Activated T-helper 17 cell treated with anti-CD3 and anti-CD28 coated beads, Interleukin-2, amount 50 U/mL, for 72 hours (primary cell): Measurements from ENCODE around the gene TICAM2. TPM values are rescaled to one million over a fixed set of nuclear protein-coding genes. Genes with fewer than 3 reads are reported as not detected.

Source experiments
- ATAC-seq: fragments of 150-1000 bp; cut with Tn5 transposase; replicated peaks from 2 replicates; pipeline ENCODE4 v1.10.0; 2021; ENCODE audit warnings: mild to moderate bottlenecking, moderate library complexity
- H3K27ac Mint-ChIP-seq: one replicate; pipeline ENCODE4 v1.8.0; 2022; ENCODE audit warnings: mixed read lengths
- H3K27me3 Mint-ChIP-seq: one replicate; pipeline ENCODE4 v1.8.0; 2022; ENCODE audit warnings: mixed read lengths
- H3K36me3 Mint-ChIP-seq: one replicate; pipeline ENCODE4 v1.8.0; 2022; ENCODE audit warnings: low read depth, mild to moderate bottlenecking, mixed read lengths
- H3K4me1 Mint-ChIP-seq: one replicate; pipeline ENCODE4 v1.8.0; 2022; ENCODE audit warnings: mixed read lengths
- H3K4me3 Mint-ChIP-seq: one replicate; pipeline ENCODE4 v1.8.0; 2022; ENCODE audit warnings: mild to moderate bottlenecking, mixed read lengths
- H3K9me3 Mint-ChIP-seq: one replicate; pipeline ENCODE4 v1.8.0; 2022; ENCODE audit warnings: mixed read lengths
- total RNA-seq, 2 donors: library from RNA; stranded (reverse); gene quantifications; one replicate each; pipeline ENCODE4 v1.2.3, GENCODE V29; 2022

TICAM2 gene
- total RNA-seq, 2 donors from 2014 or later, result 0.56 to 3.6 TPM

GRCh38 chr5:115589043-115589442 is 13.2 kb downstream of the TICAM2 start:
- no peaks in the 10 kb centered on the region for H3K36me3 Mint-ChIP-seq
- no peaks in the 10 kb centered on the region for H3K4me1 Mint-ChIP-seq
- no peaks in the 10 kb centered on the region for H3K27me3 Mint-ChIP-seq
- H3K27ac Mint-ChIP-seq, result no peak overlapping the region
- no peak for ATAC-seq
- H3K9me3 Mint-ChIP-seq, result no peaks in the 10 kb centered on the region
- H3K4me3 Mint-ChIP-seq, result no peak overlapping the region

DNA sequence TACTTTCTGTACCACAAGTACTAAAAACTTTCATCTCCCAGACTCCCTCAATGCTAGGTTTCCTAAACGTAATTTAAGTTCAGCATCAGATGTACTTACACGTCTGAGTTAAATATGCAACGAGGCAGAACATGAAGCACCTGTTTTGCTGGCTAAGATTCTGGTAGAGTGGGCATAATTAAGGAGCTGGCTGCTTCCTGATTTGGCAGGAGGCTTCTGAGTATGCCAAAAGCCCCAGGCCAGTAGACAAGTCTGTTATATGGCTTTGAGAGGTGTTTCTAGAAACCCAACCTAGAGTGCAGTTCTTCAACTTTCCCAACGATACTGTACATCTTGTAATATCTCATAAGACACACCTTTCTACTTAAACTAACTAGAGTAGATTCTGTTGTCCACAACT is 13.6 kb downstream of the TICAM2 start:
- H3K36me3 Mint-ChIP-seq, result no peaks in the 10 kb centered on the region
- no peaks in the 10 kb centered on the region for H3K27me3 Mint-ChIP-seq
- H3K9me3 Mint-ChIP-seq, result no peaks in the 10 kb centered on the region
- H3K27ac Mint-ChIP-seq, result no peak overlapping the region
- H3K4me3 Mint-ChIP-seq, result no peak overlapping the region
- no peak for ATAC-seq
- H3K4me1 Mint-ChIP-seq, result no peaks in the 10 kb centered on the region

DNA sequence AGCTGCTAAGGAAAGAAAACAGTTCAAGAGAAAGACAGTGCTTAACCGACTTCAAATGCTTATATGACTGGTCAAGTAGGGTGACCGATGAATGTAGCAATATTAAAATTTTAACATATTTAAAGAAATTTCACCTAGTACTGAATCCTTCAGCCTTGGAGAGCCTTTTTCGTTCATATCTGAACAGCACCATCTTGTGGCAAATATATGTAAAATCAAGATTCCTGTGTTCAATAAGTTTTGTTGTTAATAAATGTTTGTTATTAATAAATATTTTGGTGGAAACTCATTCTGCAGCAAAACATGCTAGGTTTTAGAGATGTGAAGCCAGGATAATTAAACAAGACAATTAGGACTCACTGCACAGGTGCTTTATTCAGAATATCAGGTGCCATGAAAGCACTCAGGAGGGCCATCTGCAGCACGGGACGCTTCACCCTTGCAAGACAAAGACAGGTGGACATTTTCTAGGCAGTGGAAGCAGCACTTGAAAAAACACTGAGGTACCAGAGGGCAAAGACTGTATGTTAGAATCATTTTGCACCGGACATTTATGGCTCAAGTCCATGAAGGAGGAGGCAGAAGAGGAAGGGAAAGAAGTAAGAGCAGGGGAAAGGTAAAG is 15.6 kb downstream of the TICAM2 start:
- Mint-ChIP-seq H3K27ac (no peak overlapping the region), H3K4me1 (no peaks in the 10 kb centered on the region), H3K36me3 (no peaks in the 10 kb centered on the region), H3K4me3 (no peak overlapping the region), H3K27me3 (no peaks in the 10 kb centered on the region), H3K9me3 (no peaks in the 10 kb centered on the region)
- ATAC-seq, result no peak

DNA sequence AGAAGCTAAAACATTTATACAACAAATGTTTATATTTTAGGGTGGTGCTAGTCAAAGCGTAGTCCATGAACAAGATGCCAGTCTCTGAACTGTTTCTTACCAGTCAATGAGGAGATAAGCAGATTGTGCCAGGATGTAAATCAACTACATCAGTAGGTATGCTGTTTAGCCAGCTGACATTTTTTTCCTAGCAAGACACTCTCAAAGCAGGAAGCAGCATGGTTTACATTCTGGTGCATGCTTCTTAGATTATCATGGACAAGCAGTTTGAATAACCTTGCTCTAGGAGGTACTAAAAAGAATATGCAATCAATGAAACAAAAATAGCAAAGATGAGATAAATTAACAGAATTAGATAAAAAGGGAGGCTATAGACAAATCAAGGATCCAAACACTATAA is 17.0 kb downstream of the TICAM2 start:
- H3K27me3 Mint-ChIP-seq, result no peaks in the 10 kb centered on the region
- ATAC-seq, result no peak
- H3K27ac Mint-ChIP-seq, result no peak overlapping the region
- H3K4me1 Mint-ChIP-seq, result no peaks in the 10 kb centered on the region
- no peaks in the 10 kb centered on the region for H3K36me3 Mint-ChIP-seq
- H3K9me3 Mint-ChIP-seq, result no peaks in the 10 kb centered on the region
- no peak overlapping the region for H3K4me3 Mint-ChIP-seq

DNA sequence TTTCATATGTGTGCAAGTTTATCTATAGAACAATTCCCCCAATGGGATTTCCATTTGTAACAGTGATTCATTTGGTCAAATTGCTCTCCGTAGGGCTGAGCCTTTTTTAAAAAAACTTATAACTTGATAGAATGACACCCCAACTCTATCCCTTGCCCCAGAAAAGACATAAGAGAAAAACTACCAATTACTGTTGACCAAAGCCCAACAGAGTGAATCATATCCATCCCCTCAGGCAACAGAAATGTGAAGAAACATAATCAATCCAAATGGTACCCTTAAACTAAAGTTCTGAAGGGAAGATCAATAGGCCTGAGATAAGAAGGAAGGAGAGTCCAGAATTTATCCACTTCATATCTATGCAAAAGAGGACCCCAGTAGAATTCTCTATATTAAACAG is 17.8 kb downstream of the TICAM2 start:
- Mint-ChIP-seq H3K4me1 (no peaks in the 10 kb centered on the region), H3K27me3 (no peaks in the 10 kb centered on the region), H3K36me3 (no peaks in the 10 kb centered on the region), H3K27ac (no peak overlapping the region), H3K4me3 (no peak overlapping the region), H3K9me3 (no peaks in the 10 kb centered on the region)
- ATAC-seq, result no peak

- no peak overlapping the region for H3K4me3 Mint-ChIP-seq
- H3K27me3 Mint-ChIP-seq, result no peaks in the 10 kb centered on the region
- no peak for ATAC-seq
- no peak overlapping the region for H3K27ac Mint-ChIP-seq
- no peaks in the 10 kb centered on the region for H3K9me3 Mint-ChIP-seq
- H3K4me1 Mint-ChIP-seq, result no peaks in the 10 kb centered on the region
- no peaks in the 10 kb centered on the region for H3K36me3 Mint-ChIP-seq
Measured at GRCh38 chr5:115583474-115583873, 18.8 kb downstream of the TICAM2 start.

DNA sequence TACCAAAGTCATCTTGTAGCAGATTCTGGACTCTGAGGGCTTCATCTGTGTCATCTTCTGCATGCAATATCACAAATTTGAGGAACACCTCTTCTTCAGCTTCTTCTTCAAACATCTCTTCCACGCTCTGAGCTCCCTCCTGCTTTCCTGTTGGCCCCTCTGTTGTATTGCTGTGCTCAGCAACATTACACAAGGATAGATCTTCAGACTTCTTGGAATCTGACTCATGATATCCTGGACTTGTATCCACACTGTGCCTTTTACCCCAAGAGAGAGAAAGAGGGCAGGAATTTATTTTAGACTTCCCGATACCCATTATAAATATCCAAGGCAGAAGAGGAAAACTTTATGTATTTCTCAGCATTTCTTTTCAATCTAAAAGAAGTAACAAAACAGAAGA is 21.3 kb downstream of the TICAM2 start:
- no peak for ATAC-seq
- no peaks in the 10 kb centered on the region for H3K4me1 Mint-ChIP-seq
- H3K4me3 Mint-ChIP-seq, result no peak overlapping the region
- no peaks in the 10 kb centered on the region for H3K9me3 Mint-ChIP-seq
- no peaks in the 10 kb centered on the region for H3K27me3 Mint-ChIP-seq
- H3K36me3 Mint-ChIP-seq, result no peaks in the 10 kb centered on the region
- H3K27ac Mint-ChIP-seq, result no peak overlapping the region

DNA sequence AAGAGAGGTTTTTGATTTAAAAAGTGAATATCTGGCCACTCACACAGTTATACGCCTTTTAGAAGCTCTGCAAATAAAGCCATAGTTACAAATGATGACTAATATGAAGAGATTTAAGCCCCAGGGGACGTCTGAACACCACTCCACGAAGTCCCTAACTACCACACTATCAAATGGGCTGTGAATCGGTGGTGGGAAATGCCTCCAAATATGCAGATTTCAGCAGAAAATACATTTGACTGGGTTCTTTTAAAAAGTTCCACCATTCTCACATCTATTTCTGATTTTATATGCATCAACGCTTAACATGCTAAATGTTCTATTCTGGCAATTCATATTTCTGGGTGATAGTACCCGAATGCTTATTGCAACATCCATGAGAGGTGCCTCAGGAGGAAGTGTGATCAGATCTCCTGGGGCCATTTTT is 22.5 kb downstream of the TICAM2 start:
- no peak overlapping the region for H3K4me3 Mint-ChIP-seq

DNA sequence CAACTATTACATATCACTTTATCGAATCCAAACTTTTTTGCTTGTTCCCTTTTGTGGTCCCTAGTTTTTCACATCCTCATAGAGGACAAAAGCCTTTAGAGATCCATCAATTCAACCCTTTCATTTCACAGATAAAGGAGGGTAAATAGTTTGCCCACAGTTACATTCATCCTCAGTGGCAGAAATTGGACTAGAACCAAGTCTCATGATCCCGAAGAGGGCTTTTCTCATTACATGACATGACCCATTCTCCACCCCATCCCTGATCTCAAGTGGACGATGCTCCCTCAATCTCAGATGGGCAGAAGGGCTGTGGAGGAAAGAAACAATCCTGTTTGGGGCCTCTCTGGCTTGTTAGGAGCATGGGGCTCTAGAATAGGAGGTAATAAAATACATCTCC is 23.1 kb downstream of the TICAM2 start:
- Mint-ChIP-seq H3K9me3 (no peaks in the 10 kb centered on the region), H3K4me1 (peaks cover 4% of the 10 kb centered on the region), H3K36me3 (no peaks in the 10 kb centered on the region), H3K27me3 (no peaks in the 10 kb centered on the region), H3K4me3 (no peak overlapping the region), H3K27ac (no peak overlapping the region)
- no peak for ATAC-seq

More for the DNA sequence above, 22.5 kb downstream of the TICAM2 start:
- Mint-ChIP-seq H3K9me3 (no peaks in the 10 kb centered on the region), H3K27me3 (no peaks in the 10 kb centered on the region), H3K36me3 (no peaks in the 10 kb centered on the region), H3K27ac (no peak overlapping the region), H3K4me1 (no peaks in the 10 kb centered on the region)
- ATAC-seq, result no peak

DNA sequence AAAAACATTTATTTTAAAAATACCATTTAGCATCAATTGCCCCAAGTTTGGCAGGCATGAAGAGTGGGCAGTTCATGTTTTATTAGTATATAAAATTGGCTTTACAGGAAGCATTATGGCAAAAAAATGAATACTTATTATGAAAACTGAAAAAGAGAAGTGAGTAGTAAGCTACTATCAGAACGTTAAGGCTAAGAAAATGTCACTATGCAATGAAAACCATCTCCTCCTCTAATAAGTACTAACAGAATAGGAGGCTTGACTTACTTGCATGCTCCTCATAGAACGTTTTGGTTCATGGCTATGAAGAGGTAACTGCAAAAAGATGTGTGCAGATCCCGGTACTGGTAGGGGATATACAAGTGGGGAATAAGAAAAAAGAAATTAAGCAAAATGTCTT is 23.6 kb downstream of the TICAM2 start:
- Mint-ChIP-seq H3K27me3 (no peaks in the 10 kb centered on the region), H3K9me3 (no peaks in the 10 kb centered on the region), H3K4me3 (no peak overlapping the region), H3K27ac (no peak overlapping the region), H3K36me3 (no peaks in the 10 kb centered on the region), H3K4me1 (peaks cover 5% of the 10 kb centered on the region)
- ATAC-seq, result no peak

GRCh38 chr5:115577741-115578140 is 24.5 kb downstream of the TICAM2 start:
- H3K36me3 Mint-ChIP-seq, result no peaks in the 10 kb centered on the region
- ATAC-seq, result no peak
- no peak overlapping the region for H3K27ac Mint-ChIP-seq
- no peak overlapping the region for H3K4me3 Mint-ChIP-seq
- H3K27me3 Mint-ChIP-seq, result no peaks in the 10 kb centered on the region
- H3K4me1 Mint-ChIP-seq, result peaks cover 5% of the 10 kb centered on the region
- H3K9me3 Mint-ChIP-seq, result no peaks in the 10 kb centered on the region

DNA sequence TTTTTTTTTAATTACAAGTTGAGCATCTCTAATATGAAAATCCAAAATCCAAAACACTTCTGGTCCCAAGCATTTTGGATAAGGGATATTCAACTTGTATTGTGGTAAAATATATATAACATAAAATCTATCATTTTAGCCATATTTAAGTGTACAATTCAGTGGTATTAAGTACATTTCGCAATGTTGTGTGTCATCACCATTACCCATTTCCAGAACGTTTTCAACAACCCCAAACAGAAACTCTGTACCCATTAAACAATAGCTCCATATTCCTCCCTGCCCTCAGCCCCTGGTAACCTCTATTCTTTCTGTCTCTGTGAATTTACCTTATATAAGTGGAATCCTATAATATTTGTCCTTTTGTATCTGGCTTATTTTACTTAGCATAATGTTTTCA is 24.9 kb downstream of the TICAM2 start:
- Mint-ChIP-seq H3K4me3 (no peak overlapping the region), H3K27me3 (no peaks in the 10 kb centered on the region), H3K9me3 (no peaks in the 10 kb centered on the region), H3K36me3 (no peaks in the 10 kb centered on the region), H3K4me1 (peaks cover 5% of the 10 kb centered on the region), H3K27ac (no peak overlapping the region)
- no peak for ATAC-seq

DNA sequence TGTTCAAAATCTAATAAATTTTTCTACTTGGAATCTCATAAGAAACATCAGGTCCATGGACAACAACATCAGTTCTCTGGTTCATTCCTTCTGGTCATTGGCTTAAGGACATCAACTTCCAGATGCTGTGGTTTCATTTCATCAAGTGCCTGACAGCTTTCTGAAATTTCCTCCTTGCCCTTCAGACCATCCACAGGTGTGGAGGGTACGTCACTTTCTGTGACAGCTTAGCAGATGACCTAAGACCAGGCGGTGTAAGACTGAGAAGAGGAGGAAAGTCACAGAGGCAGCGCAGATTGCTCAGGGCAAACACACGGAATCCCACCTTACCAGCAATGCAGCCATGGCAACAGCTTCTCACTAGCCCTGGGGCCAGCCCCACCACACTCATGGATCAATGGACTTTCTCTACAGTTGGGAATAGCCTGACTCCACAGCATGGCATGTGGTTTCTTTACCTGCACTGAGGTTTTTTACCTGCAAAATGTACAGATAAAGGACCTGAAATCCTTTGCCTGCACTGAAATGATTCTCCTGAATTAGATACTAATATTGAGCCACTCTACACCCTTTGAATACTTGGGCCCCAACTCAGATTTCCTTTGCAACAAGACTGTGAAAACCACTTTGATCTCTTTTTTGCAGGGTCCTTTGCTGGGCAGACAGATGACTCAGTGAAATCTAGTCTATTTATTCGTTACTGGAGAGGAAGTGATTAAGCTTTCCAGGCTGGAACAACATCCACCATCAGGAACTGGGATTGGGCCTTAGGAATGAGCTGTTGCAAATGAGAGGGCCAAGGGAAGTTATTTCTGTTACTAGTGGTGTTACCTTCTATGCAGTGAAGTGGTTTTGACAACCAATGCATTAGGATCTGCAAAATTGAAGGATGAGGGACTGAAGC is 26.9 kb downstream of the TICAM2 start:
- H3K36me3 Mint-ChIP-seq, result no peaks in the 10 kb centered on the region
- no peak overlapping the region for H3K4me3 Mint-ChIP-seq
- no peaks in the 10 kb centered on the region for H3K27me3 Mint-ChIP-seq
- no peak for ATAC-seq
- no peaks in the 10 kb centered on the region for H3K9me3 Mint-ChIP-seq
- H3K4me1 Mint-ChIP-seq, result peaks cover 5% of the 10 kb centered on the region
- no peak overlapping the region for H3K27ac Mint-ChIP-seq

- Mint-ChIP-seq H3K9me3 (no peaks in the 10 kb centered on the region), H3K4me1 (peaks cover 5% of the 10 kb centered on the region), H3K4me3 (no peak overlapping the region), H3K27ac (no peak overlapping the region), H3K27me3 (no peaks in the 10 kb centered on the region), H3K36me3 (no peaks in the 10 kb centered on the region)
- ATAC-seq, result no peak
Measured at GRCh38 chr5:115573133-115573532, 29.1 kb downstream of the TICAM2 start.

GRCh38 chr5:115571441-115571878 is 30.8 kb downstream of the TICAM2 start:
- Mint-ChIP-seq H3K36me3 (no peaks in the 10 kb centered on the region), H3K27me3 (no peaks in the 10 kb centered on the region), H3K4me3 (no peak overlapping the region), H3K9me3 (no peaks in the 10 kb centered on the region), H3K27ac (no peak overlapping the region), H3K4me1 (peaks cover 5% of the 10 kb centered on the region)
- ATAC-seq, result no peak
